T-helper 17 cell (primary cell): ENCODE results near the gene IRAK4. TPM values are rescaled to one million over a fixed set of nuclear protein-coding genes. Genes with fewer than 3 reads are reported as not detected.

Experiments
- ATAC-seq: fragments of 150-1000 bp; cut with Tn5 transposase; 2 replicates; pipeline ENCODE4 v1.10.0; 2021; ENCODE audit warnings: mild to moderate bottlenecking, moderate library complexity
- DNase-seq, 3 donors: peaks; one replicate each; pipeline versions ENCODE4 v3.0.0 to v3.0.0-alpha.2; 2020 to 2021
- H3K9me3 ChIP-seq: one replicate; pipeline ENCODE4 v1.7.0; 2013; ENCODE audit warnings: low read length, mild to moderate bottlenecking; ENCODE audit not compliant: control insufficient read depth, poor library complexity, severe bottlenecking
- H3K27ac Mint-ChIP-seq: one replicate; pipeline ENCODE4 v1.8.0; 2022; ENCODE audit warnings: mild to moderate bottlenecking, moderate library complexity, mixed read lengths
- H3K27me3 Mint-ChIP-seq: one replicate; pipeline ENCODE4 v1.8.0; 2022; ENCODE audit warnings: mixed read lengths
- H3K36me3 Mint-ChIP-seq: one replicate; pipeline ENCODE4 v1.8.0; 2022; ENCODE audit warnings: low read depth, mixed read lengths
- H3K4me1 Mint-ChIP-seq: one replicate; pipeline ENCODE4 v1.8.0; 2022; ENCODE audit warnings: mild to moderate bottlenecking, mixed read lengths
- H3K4me3 Mint-ChIP-seq: one replicate; pipeline ENCODE4 v1.8.0; 2022; ENCODE audit warnings: mild to moderate bottlenecking, moderate library complexity, mixed read lengths
- total RNA-seq, 4 donors: library from RNA in 2 of 4; stranded (reverse) in 2 of 4; gene quantifications; one replicate each; pipeline ENCODE4 v1.2.3 and lab custom pipeline; 2022 to 2026

Gene IRAK4
- total RNA-seq, 2 donors from 2014 or later: 44.5 to 53.6 TPM

DNA sequence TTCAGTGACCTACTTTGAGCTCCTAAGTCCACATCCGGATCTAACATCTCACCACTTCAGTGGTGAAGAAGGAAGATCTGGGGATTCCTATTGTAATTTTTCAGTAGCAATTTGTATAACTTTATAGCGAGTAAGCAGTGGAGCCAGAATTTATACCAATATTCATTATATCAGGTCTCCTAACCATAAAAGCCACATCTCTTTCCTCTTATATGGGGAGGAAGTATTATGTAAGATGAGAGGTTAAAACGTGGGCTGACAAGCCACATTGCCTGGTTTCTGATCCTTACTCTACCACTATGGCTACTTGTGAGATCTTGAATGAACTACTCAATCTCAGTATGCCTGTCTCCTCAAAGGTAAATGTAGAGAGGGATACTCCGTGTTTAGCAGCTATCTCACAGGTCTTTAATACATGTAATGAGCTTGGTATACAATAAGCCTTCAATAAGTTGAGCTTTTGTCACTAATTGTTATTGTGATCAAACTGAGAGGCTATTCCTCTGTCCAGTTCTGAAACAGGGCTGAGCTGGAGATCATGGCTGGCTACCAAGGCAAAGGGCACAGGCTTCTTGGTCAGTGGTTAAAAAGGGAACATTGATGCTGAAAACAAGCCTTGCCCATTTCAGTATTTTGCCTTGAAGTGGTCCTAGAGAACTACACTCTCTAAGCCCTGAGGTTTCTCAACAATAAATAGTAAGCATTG, 73.9 kb downstream of the IRAK4 start:
- DNase-seq (no peak), ATAC-seq (peak; percentile 63)
- Mint-ChIP-seq H3K36me3 (no peaks in the 10 kb centered on the region), H3K4me1 (peaks cover 31% of the 10 kb centered on the region), H3K4me3 (peak overlapping the region; percentile 12), H3K27ac (peak overlapping the region; percentile 69), H3K27me3 (no peaks in the 10 kb centered on the region)
- no peaks in the 10 kb centered on the region for H3K9me3 ChIP-seq

DNA sequence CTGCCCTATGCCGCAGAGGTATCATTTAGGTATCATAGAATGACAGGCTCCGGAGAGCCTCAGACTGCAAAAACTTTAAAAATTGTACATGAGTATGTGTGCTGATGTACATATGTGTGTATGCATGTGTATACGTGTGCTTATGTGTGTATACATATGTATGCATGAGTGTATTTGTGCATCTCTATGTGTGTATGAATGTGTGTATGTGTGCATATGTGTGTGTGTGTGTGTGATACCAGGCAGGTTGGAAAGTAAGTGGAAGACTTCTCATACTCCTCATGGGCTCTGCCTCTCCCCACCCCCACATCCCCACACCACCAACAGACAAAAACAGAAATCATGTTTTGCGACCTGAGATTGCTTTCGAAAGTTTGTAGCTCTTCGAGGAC, 76.5 kb downstream of the IRAK4 start:
- no peaks in the 10 kb centered on the region for H3K9me3 ChIP-seq
- no peaks in the 10 kb centered on the region for H3K27me3 Mint-ChIP-seq
- H3K4me1 Mint-ChIP-seq: peaks cover 42% of the 10 kb centered on the region
- ATAC-seq (no peak), DNase-seq (no peak)
- H3K36me3 Mint-ChIP-seq: peaks cover 3% of the 10 kb centered on the region
- peak overlapping the region; percentile 59 for H3K27ac Mint-ChIP-seq
- peak overlapping the region; percentile 90 for H3K4me3 Mint-ChIP-seq

DNA sequence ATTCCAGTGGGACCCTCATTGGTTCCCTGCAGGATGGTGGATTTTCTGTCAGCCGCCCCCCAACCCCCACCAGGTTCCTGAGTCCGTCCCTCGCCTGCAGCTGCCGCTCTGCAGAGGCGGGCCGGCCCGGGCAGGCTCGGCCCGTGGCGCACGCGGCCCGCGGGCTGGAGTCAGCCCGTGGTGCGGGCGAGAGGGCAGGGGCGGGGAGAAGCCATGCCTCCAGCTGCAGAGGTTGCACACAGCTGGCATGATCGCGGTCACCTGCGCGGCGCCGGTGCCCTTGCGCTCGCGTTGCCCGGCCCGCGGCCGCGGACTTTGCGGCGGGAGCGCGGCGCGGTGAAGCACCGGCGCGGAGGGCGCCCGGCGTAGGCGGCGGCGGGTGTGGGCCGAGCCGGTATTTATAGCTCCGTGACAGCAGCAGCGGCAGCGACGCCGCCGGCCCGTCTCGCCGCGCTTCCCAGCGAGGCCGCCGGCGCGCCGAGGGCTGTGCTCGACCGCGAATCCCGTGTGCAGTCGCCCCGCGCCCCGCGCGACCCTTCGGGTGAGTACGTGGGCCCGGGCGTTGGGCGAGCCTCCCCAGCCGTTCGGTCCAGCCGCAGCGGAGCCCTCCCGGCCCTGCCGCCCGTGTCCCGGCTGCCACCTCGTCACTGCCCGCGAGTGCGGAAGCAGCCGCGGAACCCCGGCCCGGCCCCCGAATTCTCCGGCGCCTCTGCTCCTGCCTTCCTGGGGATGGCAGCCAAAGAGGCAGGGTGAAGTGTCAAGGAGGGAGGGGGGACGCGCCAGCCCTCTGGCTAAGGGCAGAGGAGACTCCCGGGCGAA, 77.1 kb downstream of the IRAK4 start, which contains the start of gene TMEM117:
TSS of gene TMEM117 (plus strand) at position 426 of the 819 bp plus-strand sequence.
- peaks cover 42% of the 10 kb centered on the region for H3K4me1 Mint-ChIP-seq
- peak within 1 kb of the TSS; percentile 90 for H3K4me3 Mint-ChIP-seq
- DNase-seq (peak; percentile 41 to 51 (median 48)), ATAC-seq (peak; percentile 71)
- no peaks in the 10 kb centered on the region for H3K27me3 Mint-ChIP-seq
- H3K36me3 Mint-ChIP-seq: peaks cover 3% of the 10 kb centered on the region
- no peaks in the 10 kb centered on the region for H3K9me3 ChIP-seq
- peak within 1 kb of the TSS; percentile 92 for H3K27ac Mint-ChIP-seq

DNA sequence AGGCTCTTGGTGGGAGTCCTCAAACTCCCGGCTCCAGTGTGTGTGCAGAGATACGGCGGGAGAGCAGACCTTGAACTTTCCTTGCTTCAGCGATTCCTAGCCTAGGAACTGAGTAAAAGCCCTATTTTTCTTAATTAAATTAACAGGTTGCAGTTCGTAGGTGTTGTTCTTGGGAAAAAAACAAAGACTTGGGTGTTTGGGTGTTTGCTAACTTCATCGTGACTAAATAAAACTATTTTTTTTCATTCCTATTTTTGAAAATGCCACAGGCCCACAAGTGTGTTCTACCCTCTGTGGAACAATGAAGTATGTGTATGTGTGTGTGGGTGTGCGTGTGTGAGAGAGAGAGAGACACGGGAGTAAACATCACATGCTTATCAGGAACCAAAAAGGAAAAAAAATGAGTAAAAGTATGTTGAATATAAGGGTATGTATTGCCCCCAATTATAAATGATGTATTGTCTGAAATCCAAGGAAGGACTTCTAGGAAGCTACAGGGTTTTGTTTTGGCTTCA, 77.8 kb downstream of the IRAK4 start:
- no peaks in the 10 kb centered on the region for H3K9me3 ChIP-seq
- DNase-seq: no peak
- H3K27me3 Mint-ChIP-seq: no peaks in the 10 kb centered on the region
- H3K4me3 Mint-ChIP-seq: peak overlapping the region; percentile 90
- peak overlapping the region; percentile 92 for H3K27ac Mint-ChIP-seq
- peaks cover 39% of the 10 kb centered on the region for H3K4me1 Mint-ChIP-seq
- H3K36me3 Mint-ChIP-seq: peaks cover 3% of the 10 kb centered on the region
- ATAC-seq: no peak

Other genes with a start within 250 kb of the IRAK4 start
- not detected for gene ADAMTS20, start 206.7 kb upstream of the IRAK4 start, total RNA-seq
- 10 to 100 TPM; 10.7 to 16.8 TPM for gene PUS7L, start 161 bp upstream of the IRAK4 start, total RNA-seq
- gene TWF1, start 47.4 kb downstream of the IRAK4 start, total RNA-seq: 10 to 100 TPM; 46.4 to 60.7 TPM
- gene TMEM117, start 77.1 kb downstream of the IRAK4 start, total RNA-seq: 1 to 10 TPM; 5.8 to 6.5 TPM